Measurements from ENCODE around the gene LRRC26.

LRRC26 gene

GRCh38 chr9:137181680-137182079 lies 11.8 kb upstream of the LRRC26 start:
- Histone ChIP-seq H3K27ac (ENCODE audit: low read length) (no peak overlapping the region), H3K27me3 (ENCODE audit: control insufficient read depth in 1 of 2, insufficient read depth in 2 of 2, low read length in 2 of 2) (no peaks in the 10 kb centered on the region), H3K9ac (ENCODE audit: low read length in 2 of 2) (no peak overlapping the region), H3K4me3 (ENCODE audit: low read length in 2 of 2) (no peak overlapping the region), H3K36me3 (ENCODE audit: control insufficient read depth in 2 of 2, insufficient read depth in 2 of 2, low read length in 2 of 2) (peaks cover 17 to 56% of the 10 kb centered on the region in 2 donors), H3K9me3 (ENCODE audit: control insufficient read depth in 2 of 2, low read length in 2 of 2) (no peaks in the 10 kb centered on the region), H3K4me1 (ENCODE audit: control insufficient read depth, insufficient read depth, low read length) (peaks cover 13% of the 10 kb centered on the region)

- H3K9me3 ChIP-seq (ENCODE audit: control insufficient read depth in 2 of 2, low read length in 2 of 2) = no peaks in the 10 kb centered on the region
- H3K27ac ChIP-seq (ENCODE audit: low read length) = no peak overlapping the region
- no peaks in the 10 kb centered on the region for H3K27me3 ChIP-seq (ENCODE audit: control insufficient read depth in 1 of 2, insufficient read depth in 2 of 2, low read length in 2 of 2)
- H3K36me3 ChIP-seq (ENCODE audit: control insufficient read depth in 2 of 2, insufficient read depth in 2 of 2, low read length in 2 of 2) = peaks cover 13 to 48% of the 10 kb centered on the region in 2 donors
- peaks cover 2% of the 10 kb centered on the region for H3K4me1 ChIP-seq (ENCODE audit: control insufficient read depth, insufficient read depth, low read length)
- no peak overlapping the region for H3K4me3 ChIP-seq (ENCODE audit: low read length in 2 of 2)
- no peak overlapping the region for H3K9ac ChIP-seq (ENCODE audit: low read length in 2 of 2)
These were observed 10.6 kb upstream of the LRRC26 start for GRCh38 chr9:137180491-137180890.

- no peaks in the 10 kb centered on the region for H3K27me3 ChIP-seq (ENCODE audit: control insufficient read depth in 1 of 2, insufficient read depth in 2 of 2, low read length in 2 of 2)
- peaks cover 12 to 46% of the 10 kb centered on the region in 2 donors for H3K36me3 ChIP-seq (ENCODE audit: control insufficient read depth in 2 of 2, insufficient read depth in 2 of 2, low read length in 2 of 2)
These were observed 9.9 kb upstream of the LRRC26 start for GRCh38 chr9:137179761-137180160.

GRCh38 chr9:137178939-137179630 lies 9.2 kb upstream of the LRRC26 start:
- Histone ChIP-seq H3K9ac (ENCODE audit: low read length in 2 of 2) (no peak overlapping the region), H3K9me3 (ENCODE audit: control insufficient read depth in 2 of 2, low read length in 2 of 2) (no peaks in the 10 kb centered on the region), H3K27me3 (ENCODE audit: control insufficient read depth in 1 of 2, insufficient read depth in 2 of 2, low read length in 2 of 2) (peaks cover 0 to 2% of the 10 kb centered on the region in 2 donors), H3K27ac (ENCODE audit: low read length) (no peak overlapping the region), H3K36me3 (ENCODE audit: control insufficient read depth in 2 of 2, insufficient read depth in 2 of 2, low read length in 2 of 2) (peaks cover 12 to 39% of the 10 kb centered on the region in 2 donors), H3K4me1 (ENCODE audit: control insufficient read depth, insufficient read depth, low read length) (no peaks in the 10 kb centered on the region), H3K4me3 (ENCODE audit: low read length in 2 of 2) (no peak overlapping the region)

More at GRCh38 chr9:137179761-137180160, 9.9 kb upstream of the LRRC26 start:
- Histone ChIP-seq H3K4me3 (ENCODE audit: low read length in 2 of 2) (no peak overlapping the region), H3K27ac (ENCODE audit: low read length) (no peak overlapping the region), H3K4me1 (ENCODE audit: control insufficient read depth, insufficient read depth, low read length) (no peaks in the 10 kb centered on the region), H3K9me3 (ENCODE audit: control insufficient read depth in 2 of 2, low read length in 2 of 2) (no peaks in the 10 kb centered on the region), H3K9ac (ENCODE audit: low read length in 2 of 2) (no peak overlapping the region)

- no peaks in the 10 kb centered on the region for H3K4me1 ChIP-seq (ENCODE audit: control insufficient read depth, insufficient read depth, low read length)
- no peak overlapping the region for H3K9ac ChIP-seq (ENCODE audit: low read length in 2 of 2)
- no peaks in the 10 kb centered on the region for H3K9me3 ChIP-seq (ENCODE audit: control insufficient read depth in 2 of 2, low read length in 2 of 2)
- H3K27ac ChIP-seq (ENCODE audit: low read length) = no peak overlapping the region
- H3K4me3 ChIP-seq (ENCODE audit: low read length in 2 of 2) = no peak overlapping the region
- peaks cover 5 to 32% of the 10 kb centered on the region in 2 donors for H3K36me3 ChIP-seq (ENCODE audit: control insufficient read depth in 2 of 2, insufficient read depth in 2 of 2, low read length in 2 of 2)
- H3K27me3 ChIP-seq (ENCODE audit: control insufficient read depth in 1 of 2, insufficient read depth in 2 of 2, low read length in 2 of 2) = peaks cover 0 to 2% of the 10 kb centered on the region in 2 donors
These were observed 8.5 kb upstream of the LRRC26 start for GRCh38 chr9:137178201-137178938.

- Histone ChIP-seq H3K27ac (ENCODE audit: low read length) (no peak overlapping the region), H3K36me3 (ENCODE audit: control insufficient read depth in 2 of 2, insufficient read depth in 2 of 2, low read length in 2 of 2) (peaks cover 0 to 19% of the 10 kb centered on the region in 2 donors), H3K9ac (ENCODE audit: low read length in 2 of 2) (no peak overlapping the region), H3K9me3 (ENCODE audit: control insufficient read depth in 2 of 2, low read length in 2 of 2) (no peaks in the 10 kb centered on the region), H3K27me3 (ENCODE audit: control insufficient read depth in 1 of 2, insufficient read depth in 2 of 2, low read length in 2 of 2) (peaks cover 0 to 4% of the 10 kb centered on the region in 2 donors), H3K4me3 (ENCODE audit: low read length in 2 of 2) (no peak overlapping the region), H3K4me1 (ENCODE audit: control insufficient read depth, insufficient read depth, low read length) (no peaks in the 10 kb centered on the region)
These were observed 6.7 kb upstream of the LRRC26 start for GRCh38 chr9:137176302-137177182.

GRCh38 chr9:137175345-137175961 lies 5.6 kb upstream of the LRRC26 start:
- H3K9me3 ChIP-seq (ENCODE audit: control insufficient read depth in 2 of 2, low read length in 2 of 2) = no peaks in the 10 kb centered on the region
- H3K27me3 ChIP-seq (ENCODE audit: control insufficient read depth in 1 of 2, insufficient read depth in 2 of 2, low read length in 2 of 2) = peaks cover 4 to 13% of the 10 kb centered on the region in 2 donors
- peaks cover 0 to 12% of the 10 kb centered on the region in 2 donors for H3K36me3 ChIP-seq (ENCODE audit: control insufficient read depth in 2 of 2, insufficient read depth in 2 of 2, low read length in 2 of 2)
- H3K4me1 ChIP-seq (ENCODE audit: control insufficient read depth, insufficient read depth, low read length) = no peaks in the 10 kb centered on the region
- H3K27ac ChIP-seq (ENCODE audit: low read length) = no peak overlapping the region
- no peak overlapping the region for H3K9ac ChIP-seq (ENCODE audit: low read length in 2 of 2)
- no peak overlapping the region for H3K4me3 ChIP-seq (ENCODE audit: low read length in 2 of 2)

GRCh38 chr9:137174722-137175293 lies 5.0 kb upstream of the LRRC26 start:
- Histone ChIP-seq H3K36me3 (ENCODE audit: control insufficient read depth in 2 of 2, insufficient read depth in 2 of 2, low read length in 2 of 2) (peaks cover 0 to 6% of the 10 kb centered on the region in 2 donors), H3K4me1 (ENCODE audit: control insufficient read depth, insufficient read depth, low read length) (peaks cover 3% of the 10 kb centered on the region), H3K27me3 (ENCODE audit: control insufficient read depth in 1 of 2, insufficient read depth in 2 of 2, low read length in 2 of 2) (peaks cover 11 to 16% of the 10 kb centered on the region in 2 donors), H3K9ac (ENCODE audit: low read length in 2 of 2) (no peak overlapping the region), H3K4me3 (ENCODE audit: low read length in 2 of 2) (no peak overlapping the region), H3K27ac (ENCODE audit: low read length) (no peak overlapping the region), H3K9me3 (ENCODE audit: control insufficient read depth in 2 of 2, low read length in 2 of 2) (no peaks in the 10 kb centered on the region)

GRCh38 chr9:137173796-137174664 lies 4.2 kb upstream of the LRRC26 start:
- no peaks in the 10 kb centered on the region for H3K9me3 ChIP-seq (ENCODE audit: control insufficient read depth in 2 of 2, low read length in 2 of 2)
- H3K27me3 ChIP-seq (ENCODE audit: control insufficient read depth in 1 of 2, insufficient read depth in 2 of 2, low read length in 2 of 2) = peaks cover 16 to 18% of the 10 kb centered on the region in 2 donors
- no peak overlapping the region for H3K4me3 ChIP-seq (ENCODE audit: low read length in 2 of 2)
- no peak overlapping the region for H3K27ac ChIP-seq (ENCODE audit: low read length)
- no peak overlapping the region for H3K9ac ChIP-seq (ENCODE audit: low read length in 2 of 2)
- H3K36me3 ChIP-seq (ENCODE audit: control insufficient read depth in 2 of 2, insufficient read depth in 2 of 2, low read length in 2 of 2) = no peaks in the 10 kb centered on the region
- peaks cover 11% of the 10 kb centered on the region for H3K4me1 ChIP-seq (ENCODE audit: control insufficient read depth, insufficient read depth, low read length)

All from stomach smooth muscle (tissue), 2 donors.